ENCODE data around the gene C11orf42.

C11orf42 gene

GRCh38 chr11:6260207-6260726, 54.9 kb downstream of the C11orf42 start:
- DNase-seq, result no peak

Data from CD4-positive, alpha-beta T cell treated with Interleukin-10 for 1 hour (primary cell).